Central memory CD8-positive, alpha-beta T cell (primary cell): ENCODE results near the gene ASCC3.

Experiments
- ATAC-seq: fragments of 150-1000 bp; cut with Tn5 transposase; replicated peaks from 2 replicates; pipeline ENCODE4 v1.10.0; 2022; ENCODE audit warnings: mild to moderate bottlenecking, moderate FRiP score, moderate number of reproducible peaks; ENCODE audit not compliant: poor library complexity, severe bottlenecking; ENCODE audit errors: extremely low read depth
- DNase-seq, 2 donors: peaks; one replicate each; pipeline ENCODE4 v3.0.0; 2021; ENCODE audit warnings: low spot score in 2 of 2
- H3K27ac Mint-ChIP-seq: one replicate; pipeline ENCODE4 v1.8.0; 2022; ENCODE audit warnings: low read depth, mild to moderate bottlenecking, moderate library complexity, mixed read lengths
- H3K27me3 Mint-ChIP-seq: one replicate; pipeline ENCODE4 v1.8.0; 2022; ENCODE audit warnings: mixed read lengths
- H3K36me3 Mint-ChIP-seq: one replicate; pipeline ENCODE4 v1.8.0; 2022; ENCODE audit warnings: mild to moderate bottlenecking, moderate library complexity, mixed read lengths; ENCODE audit not compliant: insufficient read depth
- H3K4me1 Mint-ChIP-seq: one replicate; pipeline ENCODE4 v1.8.0; 2022; ENCODE audit warnings: mixed read lengths
- H3K4me3 Mint-ChIP-seq: one replicate; pipeline ENCODE4 v1.8.0; 2022; ENCODE audit warnings: mild to moderate bottlenecking, moderate library complexity, mixed read lengths
- H3K9me3 Mint-ChIP-seq: one replicate; pipeline ENCODE4 v1.8.0; 2022; ENCODE audit warnings: mixed read lengths

Gene ASCC3

GRCh38 chr6:100880149-100880852, 828 bp downstream of the ASCC3 start:
- Mint-ChIP-seq H3K9me3 (no peaks in the 10 kb centered on the region), H3K36me3 (peaks cover 5% of the 10 kb centered on the region), H3K27me3 (no peaks in the 10 kb centered on the region), H3K4me3 (peak overlapping the region; percentile 99), H3K27ac (peak overlapping the region; percentile 98), H3K4me1 (peaks cover 37% of the 10 kb centered on the region)
- DNase-seq (no peak), ATAC-seq (no peak)

GRCh38 chr6:100879317-100879716, 1.8 kb downstream of the ASCC3 start:
- peaks cover 5% of the 10 kb centered on the region for H3K36me3 Mint-ChIP-seq

DNA sequence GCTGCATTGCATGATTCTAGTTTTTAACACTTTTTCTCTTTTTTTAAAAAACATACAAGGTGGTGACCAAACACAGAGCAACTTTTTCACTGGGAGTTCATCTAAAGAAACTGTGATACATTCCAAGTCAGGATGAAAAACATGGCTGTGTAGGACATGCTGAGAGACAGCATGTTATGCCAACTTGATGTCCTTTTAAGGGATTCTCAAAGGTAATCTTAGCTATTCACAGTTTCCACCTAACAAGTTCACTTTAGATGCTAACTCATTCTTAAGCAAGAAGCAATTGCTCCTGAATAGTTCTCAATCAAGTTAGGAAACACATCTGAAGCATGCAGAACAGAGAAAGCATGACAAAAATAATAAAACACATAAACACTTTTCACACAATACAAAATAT, 3.3 kb downstream of the ASCC3 start:
- DNase-seq (no peak), ATAC-seq (no peak)
- H3K4me1 Mint-ChIP-seq: peaks cover 60% of the 10 kb centered on the region
- no peaks in the 10 kb centered on the region for H3K27me3 Mint-ChIP-seq
- no peaks in the 10 kb centered on the region for H3K9me3 Mint-ChIP-seq
- peaks cover 5% of the 10 kb centered on the region for H3K36me3 Mint-ChIP-seq
- H3K4me3 Mint-ChIP-seq: no peak overlapping the region
- H3K27ac Mint-ChIP-seq: no peak overlapping the region

More at GRCh38 chr6:100879317-100879716, 1.8 kb downstream of the ASCC3 start:
- Mint-ChIP-seq H3K4me3 (peak overlapping the region; percentile 99), H3K27ac (no peak overlapping the region), H3K4me1 (peaks cover 47% of the 10 kb centered on the region), H3K9me3 (no peaks in the 10 kb centered on the region), H3K27me3 (no peaks in the 10 kb centered on the region)
- ATAC-seq (no peak), DNase-seq (no peak)

- no peaks in the 10 kb centered on the region for H3K9me3 Mint-ChIP-seq
- no peak for ATAC-seq
- no peak for DNase-seq
- no peaks in the 10 kb centered on the region for H3K27me3 Mint-ChIP-seq
- H3K27ac Mint-ChIP-seq: no peak overlapping the region
- no peak overlapping the region for H3K4me3 Mint-ChIP-seq
- H3K4me1 Mint-ChIP-seq: peaks cover 52% of the 10 kb centered on the region
- H3K36me3 Mint-ChIP-seq: peaks cover 6% of the 10 kb centered on the region
Observed at GRCh38 chr6:100876251-100876650, 4.9 kb downstream of the ASCC3 start.

- no peaks in the 10 kb centered on the region for H3K9me3 Mint-ChIP-seq
- no peak overlapping the region for H3K4me3 Mint-ChIP-seq
- peaks cover 11% of the 10 kb centered on the region for H3K4me1 Mint-ChIP-seq
- H3K36me3 Mint-ChIP-seq: peaks cover 35% of the 10 kb centered on the region
- DNase-seq: no peak
- no peak for ATAC-seq
- no peak overlapping the region for H3K27ac Mint-ChIP-seq
- H3K27me3 Mint-ChIP-seq: no peaks in the 10 kb centered on the region
Observed at GRCh38 chr6:100865525-100865924, 15.6 kb downstream of the ASCC3 start.

GRCh38 chr6:100862063-100862462, 19.1 kb downstream of the ASCC3 start:
- H3K4me1 Mint-ChIP-seq: no peaks in the 10 kb centered on the region
- H3K9me3 Mint-ChIP-seq: no peaks in the 10 kb centered on the region
- peaks cover 25% of the 10 kb centered on the region for H3K36me3 Mint-ChIP-seq
- no peaks in the 10 kb centered on the region for H3K27me3 Mint-ChIP-seq
- DNase-seq: no peak
- no peak overlapping the region for H3K27ac Mint-ChIP-seq
- no peak overlapping the region for H3K4me3 Mint-ChIP-seq
- ATAC-seq: no peak

- Mint-ChIP-seq H3K9me3 (no peaks in the 10 kb centered on the region), H3K4me1 (no peaks in the 10 kb centered on the region), H3K36me3 (peaks cover 9% of the 10 kb centered on the region), H3K27me3 (no peaks in the 10 kb centered on the region), H3K4me3 (no peak overlapping the region), H3K27ac (no peak overlapping the region)
- DNase-seq (no peak), ATAC-seq (no peak)
Observed at GRCh38 chr6:100856146-100856545, 25.0 kb downstream of the ASCC3 start.

- DNase-seq (no peak), ATAC-seq (no peak)
Observed at GRCh38 chr6:100851819-100852218, 29.3 kb downstream of the ASCC3 start.

GRCh38 chr6:100850174-100850573, 31.0 kb downstream of the ASCC3 start:
- no peak for DNase-seq
- peaks cover 26% of the 10 kb centered on the region for H3K4me1 Mint-ChIP-seq
- peaks cover 12% of the 10 kb centered on the region for H3K36me3 Mint-ChIP-seq
- no peak overlapping the region for H3K27ac Mint-ChIP-seq
- no peaks in the 10 kb centered on the region for H3K27me3 Mint-ChIP-seq
- H3K9me3 Mint-ChIP-seq: no peaks in the 10 kb centered on the region
- no peak overlapping the region for H3K4me3 Mint-ChIP-seq
- no peak for ATAC-seq

More at GRCh38 chr6:100851819-100852218, 29.3 kb downstream of the ASCC3 start:
- Mint-ChIP-seq H3K36me3 (peaks cover 9% of the 10 kb centered on the region), H3K9me3 (no peaks in the 10 kb centered on the region), H3K27me3 (no peaks in the 10 kb centered on the region), H3K4me1 (peaks cover 20% of the 10 kb centered on the region), H3K27ac (no peak overlapping the region), H3K4me3 (no peak overlapping the region)

DNA sequence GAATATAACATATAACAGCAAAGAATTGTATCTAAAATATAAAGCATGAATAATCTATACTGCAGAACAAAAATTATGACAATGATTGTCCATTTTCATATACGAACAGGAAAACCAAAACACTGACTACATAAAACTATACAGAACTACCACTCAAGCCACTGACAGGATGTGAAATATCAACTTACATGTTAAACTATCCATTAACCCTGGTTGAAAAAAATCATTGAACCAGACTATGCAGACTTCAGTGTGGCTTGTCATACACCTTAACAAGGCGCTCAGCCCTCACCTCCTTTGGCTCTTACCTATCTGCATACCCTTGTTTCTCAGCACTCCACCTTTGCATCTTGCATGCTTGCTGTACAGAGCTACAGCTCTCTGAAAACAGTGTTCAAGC, 34.9 kb downstream of the ASCC3 start:
- H3K4me3 Mint-ChIP-seq: no peak overlapping the region
- DNase-seq (no peak), ATAC-seq (peak; percentile 58)
- H3K36me3 Mint-ChIP-seq: peaks cover 11% of the 10 kb centered on the region
- H3K27ac Mint-ChIP-seq: no peak overlapping the region
- peaks cover 38% of the 10 kb centered on the region for H3K4me1 Mint-ChIP-seq
- H3K9me3 Mint-ChIP-seq: no peaks in the 10 kb centered on the region
- H3K27me3 Mint-ChIP-seq: no peaks in the 10 kb centered on the region

DNA sequence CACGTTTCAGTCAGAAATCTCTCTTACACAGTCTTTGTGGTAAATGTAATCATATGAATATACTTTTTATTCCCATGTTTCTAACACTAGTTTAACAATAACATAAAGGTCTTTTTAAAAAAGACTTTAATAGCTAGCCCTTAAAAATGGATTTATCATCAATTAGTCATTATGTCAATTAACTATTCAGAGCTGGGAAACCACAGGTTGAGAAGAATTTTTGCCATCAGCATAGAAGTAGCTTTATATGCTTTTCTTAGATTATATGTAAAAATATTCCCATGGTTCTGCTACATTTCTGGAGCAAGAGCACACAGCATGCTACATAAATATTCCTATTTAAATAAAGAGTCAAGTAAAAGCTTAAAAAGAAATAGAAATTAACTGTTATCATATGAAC, 35.5 kb downstream of the ASCC3 start:
- H3K27ac Mint-ChIP-seq: no peak overlapping the region
- no peak for ATAC-seq
- peaks cover 38% of the 10 kb centered on the region for H3K4me1 Mint-ChIP-seq
- H3K4me3 Mint-ChIP-seq: no peak overlapping the region
- no peaks in the 10 kb centered on the region for H3K27me3 Mint-ChIP-seq
- DNase-seq: no peak
- H3K9me3 Mint-ChIP-seq: no peaks in the 10 kb centered on the region
- H3K36me3 Mint-ChIP-seq: peaks cover 11% of the 10 kb centered on the region

DNA sequence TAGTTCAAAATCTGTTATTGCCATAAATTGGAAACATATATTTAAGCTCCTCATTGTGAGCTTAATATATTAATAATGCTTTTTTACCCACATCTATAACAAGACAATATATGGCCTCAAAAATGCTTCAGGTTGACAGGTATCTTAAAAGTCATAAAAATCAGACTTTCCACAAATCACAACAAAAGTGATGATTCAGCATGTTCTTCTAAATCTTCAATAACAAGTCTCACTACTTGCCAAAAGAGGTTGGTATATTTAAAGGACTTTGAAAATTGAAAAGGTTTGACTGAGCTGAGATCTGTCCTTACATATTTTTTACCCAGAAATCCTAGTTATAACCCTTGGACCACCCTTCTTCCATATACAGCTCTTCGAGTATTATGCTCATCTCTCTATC, 41.7 kb downstream of the ASCC3 start:
- H3K4me3 Mint-ChIP-seq: no peak overlapping the region
- H3K9me3 Mint-ChIP-seq: no peaks in the 10 kb centered on the region
- H3K27ac Mint-ChIP-seq: no peak overlapping the region
- peaks cover 42% of the 10 kb centered on the region for H3K4me1 Mint-ChIP-seq
- ATAC-seq: no peak
- H3K36me3 Mint-ChIP-seq: peaks cover 3% of the 10 kb centered on the region
- no peak for DNase-seq
- H3K27me3 Mint-ChIP-seq: no peaks in the 10 kb centered on the region

- ATAC-seq: no peak
- Mint-ChIP-seq H3K9me3 (no peaks in the 10 kb centered on the region), H3K36me3 (peaks cover 3% of the 10 kb centered on the region), H3K4me1 (peaks cover 44% of the 10 kb centered on the region), H3K27ac (no peak overlapping the region), H3K27me3 (no peaks in the 10 kb centered on the region), H3K4me3 (no peak overlapping the region)
- no peak for DNase-seq
Observed at GRCh38 chr6:100838011-100838410, 43.1 kb downstream of the ASCC3 start.
